CD4-positive, alpha-beta T cell (primary cell): Measurements from ENCODE around the gene AIFM2. TPM values are rescaled to one million over a fixed set of nuclear protein-coding genes. Genes with fewer than 3 reads are reported as not detected.

Experiments
- ATAC-seq: fragments of 200-7000 bp; cut with Tn5 transposase; one replicate; pipeline ENCODE4 v1.10.0; 2022; ENCODE audit warnings: mild to moderate bottlenecking; ENCODE audit not compliant: poor library complexity
- CTCF ChIA-PET: fragments of 350-600 bp; sonication (Branson Sonifier 250); formaldehyde crosslinking; loops from one replicate; lab custom pipeline; 2021; ENCODE audit warnings: antibody characterized with exemption, inconsistent platforms; lab: Charles Lee
- POLR2A ChIA-PET: fragments of 350-600 bp; sonication (Branson Sonifier 250); formaldehyde crosslinking; loops from one replicate; lab custom pipeline; 2021; ENCODE audit warnings: antibody characterized with exemption, inconsistent platforms; lab: Charles Lee
- DNase-seq, 14 experiments: peaks; one replicate each; pipeline ENCODE4 v3.0.0-alpha.2; 2013 to 2020; ENCODE audit warnings: mixed read lengths in 2 of 14
- H3K27ac ChIP-seq, 2 donors: one replicate each; pipeline versions ENCODE4 v1.5.1 to v1.7.0; 2013; ENCODE audit warnings: low read length in 2 of 2, low read depth in 1 of 2, mild to moderate bottlenecking in 1 of 2
- H3K27me3 ChIP-seq, 2 experiments: 1 replicate in 1 of 2; 2 replicates in 1 of 2; pipeline versions ENCODE4 v1.6.1 to v1.7.0; 2013; ENCODE audit warnings: low read length in 2 of 2, control low read depth in 1 of 2, mild to moderate bottlenecking in 1 of 2, moderate library complexity in 1 of 2; ENCODE audit not compliant: insufficient read depth in 2 of 2, control insufficient read depth in 1 of 2
- H3K36me3 ChIP-seq: one replicate; pipeline ENCODE4 v1.6.1; 2013; ENCODE audit warnings: low read length, control low read depth; ENCODE audit not compliant: insufficient read depth
- H3K4me1 ChIP-seq: one replicate; pipeline ENCODE4 v1.6.1; 2013; ENCODE audit warnings: low read length, control low read depth; ENCODE audit not compliant: insufficient read depth
- H3K4me3 ChIP-seq: one replicate; pipeline ENCODE4 v1.5.1; 2013; ENCODE audit warnings: mild to moderate bottlenecking, low read length, moderate library complexity
- H3K9me3 ChIP-seq, 2 experiments: 1 replicate in 1 of 2; 2 replicates in 1 of 2; pipeline versions ENCODE4 v1.6.1 to v1.7.0; 2013; ENCODE audit warnings: low read length in 2 of 2, mild to moderate bottlenecking in 2 of 2, control low read depth in 1 of 2, moderate library complexity in 1 of 2; ENCODE audit not compliant: control insufficient read depth in 1 of 2, insufficient read depth in 1 of 2
- H3K27ac Mint-ChIP-seq: one replicate; pipeline ENCODE4 v1.8.0; 2020; ENCODE audit warnings: mixed read lengths
- H3K27me3 Mint-ChIP-seq: one replicate; pipeline ENCODE4 v1.8.0; 2021; ENCODE audit warnings: mixed read lengths
- H3K36me3 Mint-ChIP-seq: one replicate; pipeline ENCODE4 v1.8.0; 2021; ENCODE audit warnings: low read depth, mixed read lengths
- H3K4me1 Mint-ChIP-seq: one replicate; pipeline ENCODE4 v1.8.0; 2021; ENCODE audit warnings: low read depth, mixed read lengths
- H3K4me3 Mint-ChIP-seq: one replicate; pipeline ENCODE4 v1.8.0; 2020; ENCODE audit warnings: mild to moderate bottlenecking, mixed read lengths
- H3K9me3 Mint-ChIP-seq: one replicate; pipeline ENCODE4 v1.8.0; 2020; ENCODE audit warnings: mixed read lengths
- intact Hi-C, 2 experiments: fragments of 100-400 bp; cut with DNase I in 1 of 2; cut with micrococcal nuclease in 1 of 2; formaldehyde crosslinking; loops; one replicate each; pipeline versions ENCODE4 v1.15.1 to v1.9.0; 2023 to 2025; cut with DNase I, micrococcal nuclease
- total RNA-seq, 174 experiments: library from RNA in 2 of 174; stranded (reverse) in 2 of 174; gene quantifications; one replicate each; pipeline ENCODE4 v1.2.3 and lab custom pipeline; 2021 to 2026
- TF ChIP-seq, protein P1 (sequence below): fragments of 200-600 bp; IDR thresholded peaks from one replicate; pipeline ENCODE4 v1.8.0; 2022; ENCODE audit warnings: antibody characterized with exemption, mild to moderate bottlenecking

Gene AIFM2
- total RNA-seq, 2 experiments from 2014 or later = 2.3 to 2.5 TPM

DNA sequence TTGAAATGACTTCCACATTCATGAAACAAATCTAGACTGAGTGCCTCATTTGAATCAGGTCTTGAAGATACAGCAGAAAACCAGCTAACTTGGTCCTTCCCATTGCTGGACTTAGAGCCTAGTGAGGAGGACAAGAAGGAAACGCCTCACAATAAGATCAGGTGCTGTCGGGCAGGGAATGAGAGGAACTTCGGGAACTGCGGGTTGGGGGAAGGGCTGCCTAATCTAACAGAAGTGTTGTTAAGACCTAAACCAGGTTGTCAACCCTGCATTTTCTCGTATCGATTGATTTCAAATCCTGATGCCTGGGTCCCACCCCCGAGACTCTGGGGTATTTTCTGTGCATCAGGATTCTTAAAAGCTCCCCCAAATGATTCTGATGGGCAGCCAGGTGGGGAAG is 53.7 kb downstream of the AIFM2 start:
- H3K36me3 ChIP-seq = no peaks in the 10 kb centered on the region

GRCh38 chr10:70078329-70078728 is 54.3 kb downstream of the AIFM2 start:
- no peaks in the 10 kb centered on the region for H3K27me3 ChIP-seq
- Mint-ChIP-seq H3K4me3 (no peak overlapping the region), H3K4me1 (no peaks in the 10 kb centered on the region), H3K9me3 (no peaks in the 10 kb centered on the region), H3K27ac (no peak overlapping the region), H3K27me3 (peaks cover 4% of the 10 kb centered on the region), H3K36me3 (no peaks in the 10 kb centered on the region)
- H3K36me3 ChIP-seq = no peaks in the 10 kb centered on the region
- ChIA-PET POLR2A (no interaction called here), CTCF (no interaction called here)
- H3K27ac ChIP-seq = no peak overlapping the region
- H3K4me1 ChIP-seq = no peaks in the 10 kb centered on the region
- ATAC-seq = no peak
- H3K9me3 ChIP-seq = no peaks in the 10 kb centered on the region
- TF ChIP-seq, protein P1, sequence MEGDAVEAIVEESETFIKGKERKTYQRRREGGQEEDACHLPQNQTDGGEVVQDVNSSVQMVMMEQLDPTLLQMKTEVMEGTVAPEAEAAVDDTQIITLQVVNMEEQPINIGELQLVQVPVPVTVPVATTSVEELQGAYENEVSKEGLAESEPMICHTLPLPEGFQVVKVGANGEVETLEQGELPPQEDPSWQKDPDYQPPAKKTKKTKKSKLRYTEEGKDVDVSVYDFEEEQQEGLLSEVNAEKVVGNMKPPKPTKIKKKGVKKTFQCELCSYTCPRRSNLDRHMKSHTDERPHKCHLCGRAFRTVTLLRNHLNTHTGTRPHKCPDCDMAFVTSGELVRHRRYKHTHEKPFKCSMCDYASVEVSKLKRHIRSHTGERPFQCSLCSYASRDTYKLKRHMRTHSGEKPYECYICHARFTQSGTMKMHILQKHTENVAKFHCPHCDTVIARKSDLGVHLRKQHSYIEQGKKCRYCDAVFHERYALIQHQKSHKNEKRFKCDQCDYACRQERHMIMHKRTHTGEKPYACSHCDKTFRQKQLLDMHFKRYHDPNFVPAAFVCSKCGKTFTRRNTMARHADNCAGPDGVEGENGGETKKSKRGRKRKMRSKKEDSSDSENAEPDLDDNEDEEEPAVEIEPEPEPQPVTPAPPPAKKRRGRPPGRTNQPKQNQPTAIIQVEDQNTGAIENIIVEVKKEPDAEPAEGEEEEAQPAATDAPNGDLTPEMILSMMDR = no peak
- DNase-seq = no peak
- intact Hi-C loops = no loop called here
- H3K4me3 ChIP-seq = no peak overlapping the region

More for the DNA sequence above, 53.7 kb downstream of the AIFM2 start:
- ATAC-seq (no peak), DNase-seq (no peak)
- Histone ChIP-seq H3K27me3 (no peaks in the 10 kb centered on the region), H3K27ac (no peak overlapping the region), H3K4me3 (no peak overlapping the region), H3K4me1 (no peaks in the 10 kb centered on the region), H3K9me3 (no peaks in the 10 kb centered on the region)
- H3K36me3 Mint-ChIP-seq = no peaks in the 10 kb centered on the region
- CTCF ChIA-PET = no interaction called here
- peaks cover 4% of the 10 kb centered on the region for H3K27me3 Mint-ChIP-seq
- H3K4me3 Mint-ChIP-seq = no peak overlapping the region
- intact Hi-C loops = no loop called here
- H3K4me1 Mint-ChIP-seq = no peaks in the 10 kb centered on the region
- TF ChIP-seq, protein P1 = no peak
- no peaks in the 10 kb centered on the region for H3K9me3 Mint-ChIP-seq
- H3K27ac Mint-ChIP-seq = no peak overlapping the region
- POLR2A ChIA-PET = no interaction called here

DNA sequence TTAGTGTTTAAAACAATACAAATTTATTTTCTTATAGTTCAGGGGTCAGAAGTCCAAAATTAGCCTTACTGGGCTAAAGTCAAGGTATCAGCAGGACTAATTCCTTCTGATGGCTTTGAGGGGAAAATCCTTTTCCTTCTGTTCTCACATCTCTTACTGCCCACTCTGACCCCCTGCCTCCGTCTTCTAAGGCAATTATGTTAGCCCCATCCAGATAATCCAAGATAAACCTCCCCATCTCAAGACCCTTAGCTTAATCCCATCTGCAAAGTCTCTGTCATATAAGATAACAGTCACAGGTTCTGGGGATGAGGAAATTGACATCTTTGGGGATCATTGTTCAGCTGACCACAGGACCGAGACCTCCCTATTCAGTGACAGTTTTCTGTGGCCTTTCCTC is 57.7 kb downstream of the AIFM2 start:
- peaks cover 4% of the 10 kb centered on the region for H3K27me3 Mint-ChIP-seq
- Histone ChIP-seq H3K27ac (no peak overlapping the region), H3K4me3 (no peak overlapping the region), H3K4me1 (no peaks in the 10 kb centered on the region), H3K36me3 (no peaks in the 10 kb centered on the region), H3K9me3 (no peaks in the 10 kb centered on the region), H3K27me3 (no peaks in the 10 kb centered on the region)
- POLR2A ChIA-PET = no interaction called here
- H3K4me3 Mint-ChIP-seq = no peak overlapping the region
- DNase-seq (no peak), ATAC-seq (no peak)
- TF ChIP-seq, protein P1 = no peak
- CTCF ChIA-PET = no interaction called here
- H3K36me3 Mint-ChIP-seq = no peaks in the 10 kb centered on the region
- H3K27ac Mint-ChIP-seq = no peak overlapping the region
- H3K4me1 Mint-ChIP-seq = no peaks in the 10 kb centered on the region
- H3K9me3 Mint-ChIP-seq = no peaks in the 10 kb centered on the region
- intact Hi-C loops = no loop called here
